Measurements from ENCODE around the gene CAMK1D.

DNA sequence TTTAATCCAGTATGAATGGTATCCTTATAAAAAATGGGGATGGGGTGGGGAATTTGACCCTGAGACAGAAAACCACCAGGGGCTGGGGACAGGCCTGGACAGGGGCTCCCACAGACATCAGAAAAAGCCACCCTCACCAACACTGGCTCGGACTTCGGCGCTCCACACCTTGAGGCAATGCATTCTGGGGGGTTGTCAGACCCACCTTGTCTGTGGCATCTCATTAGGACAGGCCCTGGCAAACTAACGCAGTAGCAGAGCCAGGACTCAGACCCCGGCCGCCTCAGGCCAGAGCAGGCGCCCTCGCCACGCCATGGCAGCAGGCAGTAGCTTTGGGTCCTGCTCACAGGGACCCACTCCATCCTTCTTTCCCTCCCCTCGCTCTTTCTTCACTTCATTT lies 492.1 kb downstream of the CAMK1D start:
- TF ChIP-seq, protein P1, sequence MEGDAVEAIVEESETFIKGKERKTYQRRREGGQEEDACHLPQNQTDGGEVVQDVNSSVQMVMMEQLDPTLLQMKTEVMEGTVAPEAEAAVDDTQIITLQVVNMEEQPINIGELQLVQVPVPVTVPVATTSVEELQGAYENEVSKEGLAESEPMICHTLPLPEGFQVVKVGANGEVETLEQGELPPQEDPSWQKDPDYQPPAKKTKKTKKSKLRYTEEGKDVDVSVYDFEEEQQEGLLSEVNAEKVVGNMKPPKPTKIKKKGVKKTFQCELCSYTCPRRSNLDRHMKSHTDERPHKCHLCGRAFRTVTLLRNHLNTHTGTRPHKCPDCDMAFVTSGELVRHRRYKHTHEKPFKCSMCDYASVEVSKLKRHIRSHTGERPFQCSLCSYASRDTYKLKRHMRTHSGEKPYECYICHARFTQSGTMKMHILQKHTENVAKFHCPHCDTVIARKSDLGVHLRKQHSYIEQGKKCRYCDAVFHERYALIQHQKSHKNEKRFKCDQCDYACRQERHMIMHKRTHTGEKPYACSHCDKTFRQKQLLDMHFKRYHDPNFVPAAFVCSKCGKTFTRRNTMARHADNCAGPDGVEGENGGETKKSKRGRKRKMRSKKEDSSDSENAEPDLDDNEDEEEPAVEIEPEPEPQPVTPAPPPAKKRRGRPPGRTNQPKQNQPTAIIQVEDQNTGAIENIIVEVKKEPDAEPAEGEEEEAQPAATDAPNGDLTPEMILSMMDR (IDR thresholded peaks at IDR 0.05) = no peak
- TF ChIP-seq POLR2AphosphoS5 (IDR thresholded peaks at IDR 0.05) = no peak
- TF ChIP-seq POLR2A (IDR thresholded peaks at IDR 0.05) = no peak
- no peak for TF ChIP-seq EP300 (IDR thresholded peaks at IDR 0.05; ENCODE audit: low read depth)
